Suprapubic skin (tissue), 4 donors: ENCODE data around the gene PPIE. TPM values are rescaled to one million over a fixed set of nuclear protein-coding genes. Genes with fewer than 3 reads are reported as not detected.

Source experiments
- DNase-seq, 2 donors: peaks; one replicate each; pipeline ENCODE4 v3.0.0-alpha.2; 2019; ENCODE audit warnings: low spot score in 2 of 2
- H3K27ac ChIP-seq: fragments of 200-600 bp; sonication (generic); one replicate; pipeline ENCODE4 v1.5.1; 2019
- H3K27me3 ChIP-seq: fragments of 200-600 bp; sonication (generic); one replicate; pipeline ENCODE4 v1.5.1; 2019
- H3K36me3 ChIP-seq: fragments of 200-600 bp; sonication (generic); one replicate; pipeline ENCODE4 v1.5.1; 2019
- H3K4me1 ChIP-seq: fragments of 200-600 bp; sonication (generic); one replicate; pipeline ENCODE4 v1.5.1; 2019
- H3K4me3 ChIP-seq: fragments of 200-600 bp; sonication (generic); one replicate; pipeline ENCODE4 v1.5.1; 2019; ENCODE audit warnings: mild to moderate bottlenecking
- H3K9me3 ChIP-seq: fragments of 200-600 bp; sonication (generic); one replicate; pipeline ENCODE4 v1.5.1; 2019
- CTCF ChIP-seq, 2 donors: fragments of 200-600 bp in 1 of 2; fragments of 450-650 bp in 1 of 2; sonication (generic) in 1 of 2; IDR thresholded peaks; one replicate each; pipeline ENCODE4 v1.5.1; 2016 to 2019; ENCODE audit warnings: antibody characterized with exemption in 2 of 2, mild to moderate bottlenecking in 1 of 2, moderate library complexity in 1 of 2
- EP300 ChIP-seq: sonication (generic); formaldehyde crosslinking; IDR thresholded peaks from one replicate; pipeline ENCODE4 v1.6.1; 2017; ENCODE audit warnings: antibody characterized with exemption
- POLR2A ChIP-seq, 2 donors: fragments of 450-650 bp; IDR thresholded peaks; one replicate each; pipeline ENCODE4 v1.6.1; 2017; ENCODE audit warnings: antibody characterized with exemption in 2 of 2, mild to moderate bottlenecking in 2 of 2, moderate library complexity in 2 of 2
- POLR2AphosphoS5 ChIP-seq, 3 donors: sonication (generic); formaldehyde crosslinking; IDR thresholded peaks; one replicate each; pipeline ENCODE4 v1.6.1; 2017; ENCODE audit warnings: antibody characterized with exemption in 3 of 3
- WGBS: methylation state at CpG from one replicate; pipeline ENCODE4 v1.1.5; 2018; 5-methylcytosine and 5-hydroxymethylcytosine counted together
- total RNA-seq, 4 donors: library from RNA; depleted of rRNA; stranded (reverse); fragments of >200 nt; gene quantifications; one replicate each; pipeline ENCODE4 v1.1.0, GENCODE V29; 2016

The PPIE gene
- total RNA-seq, 4 donors from 2014 or later: 27.0 to 40.6 (median 28.5) TPM

GRCh38 chr1:39691383-39692151 lies 47.1 kb upstream of the PPIE start, which contains the start of gene HPCAL4:
Gene HPCAL4, minus strand, starts transcription at chr1:39691433. Its CDS starts 6,830 bp downstream, at chr1:39684603.
- Histone ChIP-seq H3K36me3 (no peaks in the 10 kb centered on the region), H3K27me3 (peaks cover 75% of the 10 kb centered on the region), H3K27ac (no peak within 1 kb of the TSS), H3K4me3 (peak within 1 kb of the TSS; percentile 47), H3K4me1 (peaks cover 19% of the 10 kb centered on the region), H3K9me3 (no peaks in the 10 kb centered on the region)
- TF ChIP-seq POLR2AphosphoS5 (IDR thresholded peaks at IDR 0.05) (no peak), POLR2A (IDR thresholded peaks at IDR 0.05) (no peak), EP300 (no peak), CTCF (IDR thresholded peaks at IDR 0.05) (no peak)
- WGBS: 3% methylated on average over 42 of the region's 47 CpGs
- DNase-seq: peak; percentile 85 to 91

GRCh38 chr1:39692152-39693074 lies 46.3 kb upstream of the PPIE start:
- TF ChIP-seq CTCF (IDR thresholded peaks at IDR 0.05) (no peak), POLR2A (IDR thresholded peaks at IDR 0.05) (no peak), POLR2AphosphoS5 (IDR thresholded peaks at IDR 0.05) (no peak)
- WGBS: 11% methylated on average over 27 of the region's 56 CpGs
- H3K27me3 ChIP-seq: peaks cover 67% of the 10 kb centered on the region
- H3K27ac ChIP-seq: no peak overlapping the region
- H3K9me3 ChIP-seq: no peaks in the 10 kb centered on the region
- peaks cover 19% of the 10 kb centered on the region for H3K4me1 ChIP-seq
- H3K36me3 ChIP-seq: no peaks in the 10 kb centered on the region
- H3K4me3 ChIP-seq: peak overlapping the region; percentile 47
- no peak for DNase-seq

DNA sequence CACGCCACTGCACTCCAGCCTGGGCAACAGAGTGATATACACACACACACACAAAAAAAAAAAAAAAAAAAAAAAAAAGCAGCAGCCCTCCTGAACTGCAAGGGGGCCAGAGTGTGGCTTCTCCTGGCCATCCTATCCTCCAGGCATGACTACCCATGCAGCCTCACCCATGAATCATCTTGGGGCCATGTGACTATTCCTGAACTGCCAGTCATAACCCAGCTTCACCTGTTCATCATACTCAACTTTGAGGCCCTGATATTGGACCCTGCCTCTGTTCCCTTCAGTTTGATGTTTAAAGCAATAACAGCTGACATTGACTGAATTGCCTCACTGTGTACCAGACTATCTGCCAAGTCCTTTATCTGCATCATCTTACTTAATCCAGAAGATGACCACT lies 44.7 kb upstream of the PPIE start:
- Histone ChIP-seq H3K9me3 (no peaks in the 10 kb centered on the region), H3K4me3 (no peak overlapping the region), H3K4me1 (peaks cover 19% of the 10 kb centered on the region), H3K27me3 (peaks cover 61% of the 10 kb centered on the region), H3K36me3 (no peaks in the 10 kb centered on the region), H3K27ac (no peak overlapping the region)
- TF ChIP-seq POLR2AphosphoS5 (IDR thresholded peaks at IDR 0.05): no peak
- no peak for TF ChIP-seq POLR2A (IDR thresholded peaks at IDR 0.05)
- no peak for TF ChIP-seq CTCF (IDR thresholded peaks at IDR 0.05)
- TF ChIP-seq EP300: no peak
- no peak for DNase-seq
- 100% methylated on average over 1 of the region's 1 CpG for WGBS

GRCh38 chr1:39695016-39695415 lies 43.7 kb upstream of the PPIE start:
- Histone ChIP-seq H3K27ac (no peak overlapping the region), H3K4me1 (peaks cover 19% of the 10 kb centered on the region), H3K27me3 (peaks cover 58% of the 10 kb centered on the region), H3K4me3 (no peak overlapping the region), H3K9me3 (no peaks in the 10 kb centered on the region), H3K36me3 (no peaks in the 10 kb centered on the region)
- no peak for TF ChIP-seq CTCF (IDR thresholded peaks at IDR 0.05)
- TF ChIP-seq POLR2AphosphoS5 (IDR thresholded peaks at IDR 0.05): no peak
- no peak for TF ChIP-seq POLR2A (IDR thresholded peaks at IDR 0.05)
- no peak for TF ChIP-seq EP300
- DNase-seq: no peak
- WGBS: 15% methylated on average over 1 of the region's 1 CpG

- Histone ChIP-seq H3K36me3 (no peaks in the 10 kb centered on the region), H3K27me3 (peaks cover 46% of the 10 kb centered on the region), H3K27ac (no peak overlapping the region), H3K4me3 (no peak overlapping the region), H3K9me3 (no peaks in the 10 kb centered on the region), H3K4me1 (peaks cover 16% of the 10 kb centered on the region)
- TF ChIP-seq POLR2AphosphoS5 (IDR thresholded peaks at IDR 0.05) (no peak), EP300 (no peak), CTCF (IDR thresholded peaks at IDR 0.05) (no peak), POLR2A (IDR thresholded peaks at IDR 0.05) (no peak)
- WGBS: 33% methylated on average over 1 of the region's 1 CpG
- no peak for DNase-seq
These were observed 42.2 kb upstream of the PPIE start for GRCh38 chr1:39696448-39696847.
